HepG2 (cell line): ENCODE data around the gene ULK4. TPM values are rescaled to one million over a fixed set of nuclear protein-coding genes. Genes with fewer than 3 reads are reported as not detected.

Source experiments
- ATAC-seq: fragments of 200-7000 bp; cut with Tn5 transposase; 3 replicates; pipeline ENCODE4 v1.9.1; 2020; ENCODE audit warnings: mild to moderate bottlenecking, moderate library complexity
- BruUV-seq: library from RNA; stranded (reverse); fragments of 400-500 nt; replicated peaks from 2 replicates; lab custom pipeline; 2021; lab: Mats Ljungman, UMichigan
- CTCF ChIA-PET: fragments of 300-600 bp; formaldehyde crosslinking; extraction: SDS; loops from one replicate; lab custom pipeline; 2021; ENCODE audit warnings: low total read pairs, inconsistent platforms, low intra/inter-chr PET ratio; lab: Yijun Ruan, JAX
- POLR2A ChIA-PET: fragments of 350-600 bp; sonication (Branson Sonifier 250); formaldehyde crosslinking; loops from one replicate; lab custom pipeline; 2020; ENCODE audit warnings: antibody characterized with exemption, inconsistent platforms; lab: Yijun Ruan, JAX
- DNase-seq: peaks from one replicate; pipeline ENCODE4 v3.0.0-alpha.2; 2015; ENCODE audit warnings: low spot score
- FAIRE-seq: peaks from 3 replicates; lab custom pipeline; 2011; peaks lifted over from hg19 to GRCh38; lab: Jason Lieb, UNC
- H2AFZ ChIP-seq: one replicate; pipeline ENCODE4 v1.6.1; 2011; ENCODE audit warnings: low read length, inconsistent platforms
- H3K27ac ChIP-seq: fragments of 300-600 bp; 3 replicates; pipeline ENCODE4 v1.8.0; 2011; ENCODE audit warnings: mixed run types, mild to moderate bottlenecking, mixed read lengths, low read length, inconsistent platforms; ENCODE audit not compliant: insufficient read depth; ENCODE audit errors: extremely low read length
- H3K27me3 ChIP-seq, 2 experiments: fragments of 200-600 bp in 1 of 2; 2 replicates in 1 of 2; 3 replicates in 1 of 2; pipeline versions ENCODE4 v1.6.0 to v1.8.0; 2011; ENCODE audit warnings: low read length in 2 of 2, mild to moderate bottlenecking in 2 of 2, moderate library complexity in 2 of 2, inconsistent platforms in 1 of 2; ENCODE audit not compliant: insufficient read depth in 2 of 2, control insufficient read depth in 1 of 2
- H3K36me3 ChIP-seq, 2 experiments: fragments of 200-600 bp in 1 of 2; replicated peaks in 1 of 2; 2 replicates in 1 of 2; 3 replicates in 1 of 2; pipeline versions ENCODE4 v1.5.1 to v1.8.0; 2011; ENCODE audit warnings: low read length in 2 of 2, inconsistent platforms in 1 of 2; ENCODE audit not compliant: insufficient read depth in 2 of 2, control insufficient read depth in 1 of 2
- H3K4me1 ChIP-seq: 2 replicates; pipeline ENCODE4 v1.5.1; 2012; ENCODE audit warnings: low read length, inconsistent platforms; ENCODE audit not compliant: insufficient read depth
- H3K4me2 ChIP-seq: 2 replicates; pipeline ENCODE4 v1.6.0; 2011; ENCODE audit warnings: low read depth, low read length, inconsistent platforms
- H3K4me3 ChIP-seq, 3 experiments: fragments of 200-600 bp in 1 of 3; sonication (generic), shearing (Covaris generic) in 1 of 3; replicated peaks in 1 of 3; 2 replicates each; pipeline ENCODE4 v1.5.1; 2011 to 2016; ENCODE audit warnings: low read length in 3 of 3, inconsistent platforms in 2 of 3, low read depth in 2 of 3, mild to moderate bottlenecking in 2 of 3, control low read depth in 1 of 3, mixed read lengths in 1 of 3; ENCODE audit not compliant: insufficient read depth in 1 of 3
- H3K79me2 ChIP-seq: one replicate; pipeline ENCODE4 v1.6.1; 2011; ENCODE audit warnings: low read length, inconsistent platforms; ENCODE audit not compliant: insufficient read depth
- H3K9ac ChIP-seq: 2 replicates; pipeline ENCODE4 v1.6.0; 2011; ENCODE audit warnings: mild to moderate bottlenecking, low read depth, low read length, inconsistent platforms; ENCODE audit not compliant: insufficient read depth
- H3K9me3 ChIP-seq: 2 replicates; pipeline ENCODE4 v1.5.1; 2012; ENCODE audit warnings: mild to moderate bottlenecking, low read length
- H4K20me1 ChIP-seq: 2 replicates; pipeline ENCODE4 v1.6.0; 2011; ENCODE audit warnings: inconsistent platforms, mild to moderate bottlenecking, low read length, moderate library complexity; ENCODE audit not compliant: insufficient read depth
- GTF3A ChIP-seq: sonication (generic); formaldehyde crosslinking; conservative IDR thresholded peaks from 2 replicates; pipeline ENCODE4 v1.4.0; 2020; ENCODE audit warnings: mild to moderate bottlenecking, missing genetic modification reagents
- HNRNPK ChIP-seq: fragments of 200-400 bp; formaldehyde crosslinking; IDR thresholded peaks from 2 replicates; pipeline ENCODE4 v1.6.1; 2018; ENCODE audit warnings: low read length, low read depth, moderate library complexity, mild to moderate bottlenecking; ENCODE audit not compliant: poor library complexity, severe bottlenecking
- KAT8 ChIP-seq: IDR thresholded peaks from 2 replicates; pipeline ENCODE4 v1.6.1; 2016; ENCODE audit warnings: missing genetic modification reagents, missing compliant biosample characterization
- MEF2D ChIP-seq: sonication (generic); formaldehyde crosslinking; IDR thresholded peaks from 2 replicates; pipeline ENCODE4 v1.5.1; 2020; ENCODE audit warnings: mild to moderate bottlenecking, missing genetic modification reagents
- SATB2 ChIP-seq: sonication (generic); formaldehyde crosslinking; IDR thresholded peaks from 2 replicates; pipeline ENCODE4 v1.5.0; 2020; ENCODE audit warnings: missing genetic modification reagents
- ZFP36 ChIP-seq: fragments of 150-350 bp; IDR thresholded peaks from 2 replicates; pipeline ENCODE4 v1.6.1; 2018; ENCODE audit warnings: borderline replicate concordance, low read length, low read depth; ENCODE audit not compliant: partially characterized antibody
- WGBS: methylation state at CpG from one replicate; pipeline ENCODE4 v1.1.6; 2017; ENCODE audit warnings: low lambda C conversion rate; 5-methylcytosine and 5-hydroxymethylcytosine counted together
- in situ Hi-C: cut with HindIII; loops from 2 replicates; pipeline ENCODE4 v1.10.0; 2017; ENCODE audit warnings: low pct_unique_long_range_greater_than_20kb; ENCODE audit not compliant: extremely low pct_ligation_motif_present
- intact Hi-C: fragments of 100-400 bp; cut with micrococcal nuclease; formaldehyde crosslinking; loops from one replicate; pipeline ENCODE4 v1.10.0; 2022; ENCODE audit not compliant: unreplicated experiment
- polyA plus RNA-seq, 8 experiments: library from polyadenylated mRNA; depleted of rRNA in 3 of 8; stranded (reverse) in 7 of 8; unstranded in 1 of 8; fragments of >200 nt; fragmentation: Illumina TruSeq in 4 of 8; extraction: Trizol in 4 of 8; gene quantifications; 2 replicates each; pipeline versions ENCODE4 v1.2.1 to v1.2.3, GENCODE V29; 2011 to 2016; ENCODE audit warnings: low read depth in 4 of 8, missing spikeins in 1 of 8, mixed read lengths in 1 of 8; ENCODE audit not compliant: insufficient read depth in 1 of 8
- total RNA-seq, 5 experiments: library from RNA; depleted of rRNA; stranded (reverse); fragments of >200 nt; fragmentation: Illumina TruSeq; extraction: Trizol; gene quantifications; 2 replicates each; pipeline ENCODE4 v1.2.3, GENCODE V29; 2016; ENCODE audit warnings: low read depth in 1 of 5
- TF ChIP-seq, protein P1 (sequence below): sonication (generic); formaldehyde crosslinking; IDR thresholded peaks from 2 replicates; pipeline ENCODE4 v1.5.1; 2020; ENCODE audit warnings: mild to moderate bottlenecking, missing genetic modification reagents, moderate library complexity
- TF ChIP-seq, protein P2 (sequence below): sonication (generic); formaldehyde crosslinking; IDR thresholded peaks from 2 replicates; pipeline ENCODE4 v1.4.0; 2020; ENCODE audit warnings: missing genetic modification reagents
- TF ChIP-seq, protein P3 (sequence below): sonication (generic); formaldehyde crosslinking; conservative IDR thresholded peaks from 2 replicates; pipeline ENCODE4 v1.8.1; 2023; ENCODE audit warnings: missing genetic modification reagents
- TF ChIP-seq, protein P4 (sequence below): sonication (generic); formaldehyde crosslinking; IDR thresholded peaks from 2 replicates; pipeline ENCODE4 v1.4.0; 2020; ENCODE audit warnings: missing genetic modification reagents, borderline replicate concordance

The ULK4 gene
- total and polyA plus RNA-seq, 2 of the 13 experiments (the other 11 are each of a cell fraction or from before 2014, with no cell fraction given), result 6.7 to 11.8 TPM

DNA sequence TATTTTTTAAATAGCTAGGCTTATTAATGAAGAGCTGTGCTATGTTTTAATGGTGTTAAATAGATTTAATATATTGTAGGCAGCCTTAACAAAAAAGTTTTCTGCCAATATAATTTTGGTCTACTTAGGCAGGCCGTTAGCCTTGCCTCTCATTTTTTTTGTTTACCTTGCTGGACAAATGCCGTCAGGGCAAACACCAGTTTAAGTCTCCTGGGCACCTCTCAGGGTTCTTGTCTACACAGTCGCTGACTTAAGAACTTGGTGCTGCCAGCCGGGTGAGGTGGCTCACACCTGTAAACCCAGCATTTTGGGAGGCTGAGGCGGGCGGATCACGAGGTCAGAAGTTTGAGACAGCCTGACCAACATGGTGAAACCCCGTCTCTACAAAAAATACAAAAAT is 153.3 kb downstream of the ULK4 start (continued):
- TF ChIP-seq, protein P1, sequence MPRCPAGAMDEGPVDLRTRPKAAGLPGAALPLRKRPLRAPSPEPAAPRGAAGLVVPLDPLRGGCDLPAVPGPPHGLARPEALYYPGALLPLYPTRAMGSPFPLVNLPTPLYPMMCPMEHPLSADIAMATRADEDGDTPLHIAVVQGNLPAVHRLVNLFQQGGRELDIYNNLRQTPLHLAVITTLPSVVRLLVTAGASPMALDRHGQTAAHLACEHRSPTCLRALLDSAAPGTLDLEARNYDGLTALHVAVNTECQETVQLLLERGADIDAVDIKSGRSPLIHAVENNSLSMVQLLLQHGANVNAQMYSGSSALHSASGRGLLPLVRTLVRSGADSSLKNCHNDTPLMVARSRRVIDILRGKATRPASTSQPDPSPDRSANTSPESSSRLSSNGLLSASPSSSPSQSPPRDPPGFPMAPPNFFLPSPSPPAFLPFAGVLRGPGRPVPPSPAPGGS (CRISPR knock-in tag), result no peak
- no peak for TF ChIP-seq GTF3A (CRISPR knock-in tag)
- TF ChIP-seq, protein P2, sequence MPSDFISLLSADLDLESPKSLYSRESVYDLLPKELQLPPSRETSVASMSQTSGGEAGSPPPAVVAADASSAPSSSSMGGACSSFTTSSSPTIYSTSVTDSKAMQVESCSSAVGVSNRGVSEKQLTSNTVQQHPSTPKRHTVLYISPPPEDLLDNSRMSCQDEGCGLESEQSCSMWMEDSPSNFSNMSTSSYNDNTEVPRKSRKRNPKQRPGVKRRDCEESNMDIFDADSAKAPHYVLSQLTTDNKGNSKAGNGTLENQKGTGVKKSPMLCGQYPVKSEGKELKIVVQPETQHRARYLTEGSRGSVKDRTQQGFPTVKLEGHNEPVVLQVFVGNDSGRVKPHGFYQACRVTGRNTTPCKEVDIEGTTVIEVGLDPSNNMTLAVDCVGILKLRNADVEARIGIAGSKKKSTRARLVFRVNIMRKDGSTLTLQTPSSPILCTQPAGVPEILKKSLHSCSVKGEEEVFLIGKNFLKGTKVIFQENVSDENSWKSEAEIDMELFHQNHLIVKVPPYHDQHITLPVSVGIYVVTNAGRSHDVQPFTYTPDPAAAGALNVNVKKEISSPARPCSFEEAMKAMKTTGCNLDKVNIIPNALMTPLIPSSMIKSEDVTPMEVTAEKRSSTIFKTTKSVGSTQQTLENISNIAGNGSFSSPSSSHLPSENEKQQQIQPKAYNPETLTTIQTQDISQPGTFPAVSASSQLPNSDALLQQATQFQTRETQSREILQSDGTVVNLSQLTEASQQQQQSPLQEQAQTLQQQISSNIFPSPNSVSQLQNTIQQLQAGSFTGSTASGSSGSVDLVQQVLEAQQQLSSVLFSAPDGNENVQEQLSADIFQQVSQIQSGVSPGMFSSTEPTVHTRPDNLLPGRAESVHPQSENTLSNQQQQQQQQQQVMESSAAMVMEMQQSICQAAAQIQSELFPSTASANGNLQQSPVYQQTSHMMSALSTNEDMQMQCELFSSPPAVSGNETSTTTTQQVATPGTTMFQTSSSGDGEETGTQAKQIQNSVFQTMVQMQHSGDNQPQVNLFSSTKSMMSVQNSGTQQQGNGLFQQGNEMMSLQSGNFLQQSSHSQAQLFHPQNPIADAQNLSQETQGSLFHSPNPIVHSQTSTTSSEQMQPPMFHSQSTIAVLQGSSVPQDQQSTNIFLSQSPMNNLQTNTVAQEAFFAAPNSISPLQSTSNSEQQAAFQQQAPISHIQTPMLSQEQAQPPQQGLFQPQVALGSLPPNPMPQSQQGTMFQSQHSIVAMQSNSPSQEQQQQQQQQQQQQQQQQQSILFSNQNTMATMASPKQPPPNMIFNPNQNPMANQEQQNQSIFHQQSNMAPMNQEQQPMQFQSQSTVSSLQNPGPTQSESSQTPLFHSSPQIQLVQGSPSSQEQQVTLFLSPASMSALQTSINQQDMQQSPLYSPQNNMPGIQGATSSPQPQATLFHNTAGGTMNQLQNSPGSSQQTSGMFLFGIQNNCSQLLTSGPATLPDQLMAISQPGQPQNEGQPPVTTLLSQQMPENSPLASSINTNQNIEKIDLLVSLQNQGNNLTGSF (CRISPR knock-in tag), result no peak
- TF ChIP-seq ZFP36, result no peak
- TF ChIP-seq KAT8, result no peak

DNA sequence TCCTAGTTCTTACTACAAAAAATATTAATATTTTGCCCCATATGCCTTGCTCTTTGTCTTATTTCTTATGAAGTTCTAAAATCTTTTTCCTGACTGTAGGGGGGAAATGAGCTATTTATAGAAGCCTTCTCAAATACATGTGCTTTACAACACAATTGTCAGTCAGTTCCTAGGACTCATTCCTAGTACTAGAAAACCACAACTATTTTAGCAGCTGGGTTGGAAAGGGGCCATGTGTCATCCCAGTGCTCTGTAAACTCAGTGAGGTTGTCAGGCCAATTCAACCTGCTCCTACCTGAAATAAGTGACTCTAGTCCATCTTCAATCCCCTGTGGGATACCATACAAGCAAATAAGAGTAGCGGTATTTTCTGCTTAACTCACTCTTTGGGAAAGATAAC is 153.8 kb downstream of the ULK4 start:
- no TSS peak for BruUV-seq
- Histone ChIP-seq H3K36me3 (no peaks in the 10 kb centered on the region), H4K20me1 (no peaks in the 10 kb centered on the region), H3K4me3 (no peak overlapping the region), H3K27ac (no peak overlapping the region), H3K4me1 (no peaks in the 10 kb centered on the region), H3K27me3 (no peaks in the 10 kb centered on the region), H3K9ac (no peak overlapping the region), H2AFZ (no peak overlapping the region), H3K9me3 (no peaks in the 10 kb centered on the region), H3K4me2 (no peak overlapping the region), H3K79me2 (no peaks in the 10 kb centered on the region)
- intact Hi-C loops (no loop called here), in situ Hi-C loops (no loop called here)
- 100% methylated on average over 1 of the region's 1 CpG for WGBS
- CTCF ChIA-PET, result no interaction called here
- DNase-seq (no peak), FAIRE-seq (no peak), ATAC-seq (no peak)
- POLR2A ChIA-PET, result no interaction called here
- no peak for TF ChIP-seq SATB2 (CRISPR knock-in tag)
- TF ChIP-seq, protein P3, sequence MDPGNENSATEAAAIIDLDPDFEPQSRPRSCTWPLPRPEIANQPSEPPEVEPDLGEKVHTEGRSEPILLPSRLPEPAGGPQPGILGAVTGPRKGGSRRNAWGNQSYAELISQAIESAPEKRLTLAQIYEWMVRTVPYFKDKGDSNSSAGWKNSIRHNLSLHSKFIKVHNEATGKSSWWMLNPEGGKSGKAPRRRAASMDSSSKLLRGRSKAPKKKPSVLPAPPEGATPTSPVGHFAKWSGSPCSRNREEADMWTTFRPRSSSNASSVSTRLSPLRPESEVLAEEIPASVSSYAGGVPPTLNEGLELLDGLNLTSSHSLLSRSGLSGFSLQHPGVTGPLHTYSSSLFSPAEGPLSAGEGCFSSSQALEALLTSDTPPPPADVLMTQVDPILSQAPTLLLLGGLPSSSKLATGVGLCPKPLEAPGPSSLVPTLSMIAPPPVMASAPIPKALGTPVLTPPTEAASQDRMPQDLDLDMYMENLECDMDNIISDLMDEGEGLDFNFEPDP, result no peak
- TF ChIP-seq, protein P4, sequence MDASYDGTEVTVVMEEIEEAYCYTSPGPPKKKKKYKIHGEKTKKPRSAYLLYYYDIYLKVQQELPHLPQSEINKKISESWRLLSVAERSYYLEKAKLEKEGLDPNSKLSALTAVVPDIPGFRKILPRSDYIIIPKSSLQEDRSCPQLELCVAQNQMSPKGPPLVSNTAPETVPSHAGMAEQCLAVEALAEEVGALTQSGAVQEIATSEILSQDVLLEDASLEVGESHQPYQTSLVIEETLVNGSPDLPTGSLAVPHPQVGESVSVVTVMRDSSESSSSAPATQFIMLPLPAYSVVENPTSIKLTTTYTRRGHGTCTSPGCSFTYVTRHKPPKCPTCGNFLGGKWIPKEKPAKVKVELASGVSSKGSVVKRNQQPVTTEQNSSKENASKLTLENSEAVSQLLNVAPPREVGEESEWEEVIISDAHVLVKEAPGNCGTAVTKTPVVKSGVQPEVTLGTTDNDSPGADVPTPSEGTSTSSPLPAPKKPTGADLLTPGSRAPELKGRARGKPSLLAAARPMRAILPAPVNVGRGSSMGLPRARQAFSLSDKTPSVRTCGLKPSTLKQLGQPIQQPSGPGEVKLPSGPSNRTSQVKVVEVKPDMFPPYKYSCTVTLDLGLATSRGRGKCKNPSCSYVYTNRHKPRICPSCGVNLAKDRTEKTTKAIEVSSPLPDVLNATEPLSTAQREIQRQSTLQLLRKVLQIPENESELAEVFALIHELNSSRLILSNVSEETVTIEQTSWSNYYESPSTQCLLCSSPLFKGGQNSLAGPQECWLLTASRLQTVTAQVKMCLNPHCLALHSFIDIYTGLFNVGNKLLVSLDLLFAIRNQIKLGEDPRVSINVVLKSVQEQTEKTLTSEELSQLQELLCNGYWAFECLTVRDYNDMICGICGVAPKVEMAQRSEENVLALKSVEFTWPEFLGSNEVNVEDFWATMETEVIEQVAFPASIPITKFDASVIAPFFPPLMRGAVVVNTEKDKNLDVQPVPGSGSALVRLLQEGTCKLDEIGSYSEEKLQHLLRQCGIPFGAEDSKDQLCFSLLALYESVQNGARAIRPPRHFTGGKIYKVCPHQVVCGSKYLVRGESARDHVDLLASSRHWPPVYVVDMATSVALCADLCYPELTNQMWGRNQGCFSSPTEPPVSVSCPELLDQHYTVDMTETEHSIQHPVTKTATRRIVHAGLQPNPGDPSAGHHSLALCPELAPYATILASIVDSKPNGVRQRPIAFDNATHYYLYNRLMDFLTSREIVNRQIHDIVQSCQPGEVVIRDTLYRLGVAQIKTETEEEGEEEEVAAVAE (CRISPR knock-in tag), result no peak
- no peak for TF ChIP-seq MEF2D (CRISPR knock-in tag)
- TF ChIP-seq HNRNPK, result no peak
